ENCODE data around the gene MSI1.
A peak's percentile ranks its signal among the peaks of the same experiment; 100 is the strongest.

Gene MSI1

GRCh38 chr12:120394483-120395367 lies 25.8 kb upstream of the MSI1 start:
- Mint-ChIP-seq H3K4me1 (ENCODE audit: low read depth) (no peaks in the 10 kb centered on the region), H3K4me3 (no peak overlapping the region), H3K27ac (no peak overlapping the region), H3K27me3 (peaks cover 58% of the 10 kb centered on the region), H3K9me3 (no peaks in the 10 kb centered on the region), H3K36me3 (ENCODE audit: low read depth) (no peaks in the 10 kb centered on the region)
- intact Hi-C loops (cut with micrococcal nuclease), result no loop called here

- Mint-ChIP-seq H3K4me3 (no peak overlapping the region), H3K4me1 (ENCODE audit: low read depth) (no peaks in the 10 kb centered on the region), H3K27me3 (peaks cover 59% of the 10 kb centered on the region), H3K9me3 (no peaks in the 10 kb centered on the region), H3K27ac (no peak overlapping the region), H3K36me3 (ENCODE audit: low read depth) (no peaks in the 10 kb centered on the region)
- intact Hi-C loops (cut with micrococcal nuclease), result no loop called here
These were observed 21.7 kb upstream of the MSI1 start for GRCh38 chr12:120390540-120391120.

- intact Hi-C loops (cut with micrococcal nuclease), result no loop called here
- H3K27ac Mint-ChIP-seq, result no peak overlapping the region
- H3K4me1 Mint-ChIP-seq (ENCODE audit: low read depth), result no peaks in the 10 kb centered on the region
- peaks cover 43% of the 10 kb centered on the region for H3K27me3 Mint-ChIP-seq
- no peaks in the 10 kb centered on the region for H3K9me3 Mint-ChIP-seq
- H3K4me3 Mint-ChIP-seq, result no peak overlapping the region
- H3K36me3 Mint-ChIP-seq (ENCODE audit: low read depth), result no peaks in the 10 kb centered on the region
These were observed 19.9 kb upstream of the MSI1 start for GRCh38 chr12:120388691-120389481.

GRCh38 chr12:120381752-120382419 lies 12.9 kb upstream of the MSI1 start:
- Mint-ChIP-seq H3K36me3 (ENCODE audit: low read depth) (no peaks in the 10 kb centered on the region), H3K9me3 (no peaks in the 10 kb centered on the region), H3K27me3 (peaks cover 36% of the 10 kb centered on the region), H3K27ac (no peak overlapping the region), H3K4me1 (ENCODE audit: low read depth) (peaks cover 4% of the 10 kb centered on the region), H3K4me3 (no peak overlapping the region)
- intact Hi-C loops (cut with micrococcal nuclease), result no loop called here

DNA sequence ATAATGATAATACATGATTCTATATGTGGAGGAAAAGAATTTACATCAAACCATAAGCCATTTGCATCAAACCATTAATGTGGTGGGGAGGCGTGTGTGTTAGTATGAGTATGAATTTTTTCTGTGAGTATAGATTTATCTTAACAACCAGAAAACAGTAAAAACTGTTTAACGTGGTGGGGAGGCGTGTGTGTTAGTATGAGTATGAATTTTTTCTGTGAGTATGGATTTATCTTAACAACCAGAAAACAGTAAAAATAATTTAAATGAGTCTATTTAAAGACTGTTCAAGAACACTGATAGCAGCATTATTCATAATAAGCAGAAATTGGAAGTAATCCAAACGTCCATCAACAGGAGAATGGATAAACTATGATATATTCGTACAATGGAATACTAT lies 9.1 kb upstream of the MSI1 start:
- H3K9me3 Mint-ChIP-seq, result no peaks in the 10 kb centered on the region
- peaks cover 63% of the 10 kb centered on the region for H3K27me3 Mint-ChIP-seq

DNA sequence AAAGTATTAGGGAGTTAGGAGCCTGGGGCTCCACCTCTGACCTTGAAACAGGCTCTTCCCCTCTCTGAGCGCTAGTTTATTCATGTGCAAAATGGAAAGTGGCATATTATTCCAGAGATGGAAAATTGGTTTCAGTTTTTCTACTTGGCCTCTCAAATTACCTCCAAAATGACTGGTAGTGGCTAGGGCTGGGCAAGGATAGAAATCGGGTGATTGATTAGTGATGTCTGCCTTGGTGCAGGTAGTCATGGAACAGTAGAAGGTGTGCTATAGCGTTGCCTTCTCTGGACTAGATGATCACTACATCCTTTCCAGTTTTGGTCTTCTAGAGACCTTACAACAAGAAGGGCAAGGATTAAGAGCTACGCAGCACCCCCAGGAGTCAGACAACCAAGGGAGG lies 8.6 kb upstream of the MSI1 start:
- intact Hi-C loops (cut with micrococcal nuclease), result no loop called here
- Mint-ChIP-seq H3K4me3 (no peak overlapping the region), H3K27ac (no peak overlapping the region), H3K9me3 (no peaks in the 10 kb centered on the region), H3K27me3 (peaks cover 67% of the 10 kb centered on the region), H3K4me1 (ENCODE audit: low read depth) (peaks cover 6% of the 10 kb centered on the region), H3K36me3 (ENCODE audit: low read depth) (no peaks in the 10 kb centered on the region)

More for the DNA sequence above, 9.1 kb upstream of the MSI1 start:
- Mint-ChIP-seq H3K4me1 (ENCODE audit: low read depth) (peaks cover 6% of the 10 kb centered on the region), H3K4me3 (no peak overlapping the region), H3K27ac (no peak overlapping the region), H3K36me3 (ENCODE audit: low read depth) (no peaks in the 10 kb centered on the region)
- intact Hi-C loops (cut with micrococcal nuclease), result no loop called here

DNA sequence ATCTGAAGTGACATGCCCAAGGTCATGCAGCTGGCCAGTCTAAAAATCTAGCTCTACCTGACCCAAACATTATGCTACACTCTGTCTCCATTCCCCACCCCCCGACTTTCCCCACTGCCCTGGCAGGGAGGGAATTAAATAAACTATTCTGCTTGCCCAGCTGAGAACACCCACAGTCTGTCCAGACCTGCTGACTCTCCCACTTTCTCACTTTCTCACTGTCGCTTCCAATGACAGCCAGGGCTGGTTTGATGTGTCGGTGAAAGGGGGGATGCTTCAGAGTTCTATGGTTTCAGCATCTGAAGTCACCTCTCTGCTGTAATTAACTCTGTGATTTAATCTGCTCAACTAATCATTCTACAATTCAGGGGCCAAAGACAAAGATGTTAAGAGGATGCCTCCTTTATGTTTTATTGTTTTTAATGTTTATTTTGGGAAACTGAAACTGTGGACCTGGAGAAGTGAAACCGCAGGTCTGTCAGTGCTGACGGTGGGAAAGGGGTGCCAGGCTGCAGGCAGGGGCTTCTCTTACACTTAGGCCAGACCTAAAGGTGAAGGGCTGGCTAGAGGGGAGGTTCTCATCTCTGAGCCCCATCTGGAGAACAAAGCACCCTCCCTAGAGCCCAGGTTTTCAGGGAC lies 8.1 kb upstream of the MSI1 start:
- Mint-ChIP-seq H3K27ac (no peak overlapping the region), H3K4me1 (ENCODE audit: low read depth) (peaks cover 6% of the 10 kb centered on the region), H3K36me3 (ENCODE audit: low read depth) (no peaks in the 10 kb centered on the region), H3K9me3 (no peaks in the 10 kb centered on the region), H3K4me3 (no peak overlapping the region), H3K27me3 (peaks cover 70% of the 10 kb centered on the region)
- intact Hi-C loops (cut with micrococcal nuclease), result no loop called here

DNA sequence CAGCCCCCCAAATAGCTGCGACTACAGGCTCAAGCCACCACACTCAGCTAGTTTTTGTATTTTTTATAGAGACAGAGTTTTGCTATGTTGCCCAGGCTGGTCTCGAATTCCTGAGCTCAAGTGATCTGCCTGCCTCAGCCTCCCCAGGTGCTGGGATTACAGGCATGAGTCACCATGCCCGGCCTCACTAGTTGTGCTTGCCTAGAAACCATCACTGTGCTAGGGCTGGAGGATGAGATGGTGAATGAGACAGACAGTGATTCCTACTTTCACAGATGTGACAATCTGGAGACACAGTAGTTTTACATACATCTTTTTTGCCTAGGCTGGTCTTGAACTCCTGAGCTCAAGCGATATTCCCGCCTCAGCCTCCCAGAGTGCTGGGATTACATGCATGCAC lies 7.5 kb upstream of the MSI1 start:
- peaks cover 6% of the 10 kb centered on the region for H3K4me1 Mint-ChIP-seq (ENCODE audit: low read depth)
- H3K27ac Mint-ChIP-seq, result no peak overlapping the region
- H3K4me3 Mint-ChIP-seq, result no peak overlapping the region
- intact Hi-C loops (cut with micrococcal nuclease), result no loop called here
- H3K9me3 Mint-ChIP-seq, result no peaks in the 10 kb centered on the region
- H3K27me3 Mint-ChIP-seq, result peaks cover 74% of the 10 kb centered on the region
- H3K36me3 Mint-ChIP-seq (ENCODE audit: low read depth), result no peaks in the 10 kb centered on the region

GRCh38 chr12:120376009-120376408 lies 7.0 kb upstream of the MSI1 start:
- peaks cover 6% of the 10 kb centered on the region for H3K4me1 Mint-ChIP-seq (ENCODE audit: low read depth)
- intact Hi-C loops (cut with micrococcal nuclease), result no loop called here
- H3K9me3 Mint-ChIP-seq, result no peaks in the 10 kb centered on the region
- peaks cover 75% of the 10 kb centered on the region for H3K27me3 Mint-ChIP-seq
- no peaks in the 10 kb centered on the region for H3K36me3 Mint-ChIP-seq (ENCODE audit: low read depth)
- no peak overlapping the region for H3K27ac Mint-ChIP-seq
- no peak overlapping the region for H3K4me3 Mint-ChIP-seq

- H3K36me3 Mint-ChIP-seq (ENCODE audit: low read depth), result no peaks in the 10 kb centered on the region
- no peak overlapping the region for H3K27ac Mint-ChIP-seq
- H3K27me3 Mint-ChIP-seq, result peaks cover 82% of the 10 kb centered on the region
- H3K4me1 Mint-ChIP-seq (ENCODE audit: low read depth), result peaks cover 13% of the 10 kb centered on the region
- no peaks in the 10 kb centered on the region for H3K9me3 Mint-ChIP-seq
- no peak overlapping the region for H3K4me3 Mint-ChIP-seq
- intact Hi-C loops (cut with micrococcal nuclease), result no loop called here
These were observed 4.7 kb upstream of the MSI1 start for GRCh38 chr12:120373683-120374082.

- peaks cover 7% of the 10 kb centered on the region for H3K4me1 Mint-ChIP-seq (ENCODE audit: low read depth)
- peaks cover 85% of the 10 kb centered on the region for H3K27me3 Mint-ChIP-seq
- H3K4me3 Mint-ChIP-seq, result no peak overlapping the region
- H3K9me3 Mint-ChIP-seq, result no peaks in the 10 kb centered on the region
- no peak overlapping the region for H3K27ac Mint-ChIP-seq
- H3K36me3 Mint-ChIP-seq (ENCODE audit: low read depth), result no peaks in the 10 kb centered on the region
- intact Hi-C loops (cut with micrococcal nuclease), result no loop called here
These were observed 1.6 kb upstream of the MSI1 start for GRCh38 chr12:120370343-120371243.

- Mint-ChIP-seq H3K27me3 (peaks cover 85% of the 10 kb centered on the region), H3K9me3 (no peaks in the 10 kb centered on the region), H3K4me1 (ENCODE audit: low read depth) (peaks cover 7% of the 10 kb centered on the region), H3K4me3 (peak overlapping the region; percentile 20), H3K27ac (no peak overlapping the region), H3K36me3 (ENCODE audit: low read depth) (no peaks in the 10 kb centered on the region)
- intact Hi-C loops (cut with micrococcal nuclease), result no loop called here
These were observed 809 bp upstream of the MSI1 start for GRCh38 chr12:120369603-120370342.

Data from dendritic cell treated with granulocyte-macrophage colony-stimulating factor and Interleukin-4, amounts not matched to agents 40 ng/mL and 50 ng/mL, for 4 days (primary cell).